ENCODE results near the gene CLCA1. TPM values are rescaled to one million over a fixed set of nuclear protein-coding genes. Genes with fewer than 3 reads are reported as not detected.

CLCA1 gene
- total RNA-seq, 1 experiment from 2014 or later: 0.12 TPM

DNA sequence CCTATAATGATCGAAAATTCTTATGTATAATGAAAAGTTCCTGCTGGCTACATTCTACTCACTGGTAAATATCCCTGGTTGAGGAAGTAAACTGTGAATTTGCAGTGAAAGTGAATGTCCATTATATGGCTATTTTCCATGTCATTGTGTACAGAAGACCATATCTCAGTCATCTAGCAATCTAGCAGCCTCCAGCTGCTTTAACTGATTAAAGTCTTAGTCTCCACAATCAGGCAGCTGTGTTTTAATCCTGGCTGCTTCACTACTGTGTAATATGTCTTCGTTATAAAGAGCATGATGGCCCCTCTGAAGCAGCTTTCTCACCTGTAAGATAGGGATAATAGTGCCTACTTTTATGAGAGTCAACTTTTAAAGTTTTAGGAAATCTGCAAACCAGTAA lies 33.4 kb upstream of the CLCA1 start:
- no peak overlapping the region for H3K4me3 ChIP-seq (replicated peaks in 1 of 2; ENCODE audit: low read depth in 1 of 2, low read length in 2 of 2)
- H3K79me2 ChIP-seq (ENCODE audit: insufficient read depth, low read length): no peaks in the 10 kb centered on the region
- H2AFZ ChIP-seq (ENCODE audit: low read depth, low read length, poor library complexity, severe bottlenecking): no peak overlapping the region
- TF ChIP-seq EZH2phosphoT487 (IDR thresholded peaks at IDR 0.05; ENCODE audit: borderline replicate concordance): no peak
- no peak for TF ChIP-seq YY1 (IDR thresholded peaks at IDR 0.05; ENCODE audit: extremely low read depth, insufficient replicate concordance, low read depth, low read length)
- TF ChIP-seq FOSL1 (IDR thresholded peaks at IDR 0.05; ENCODE audit: low read depth): no peak
- TF ChIP-seq, protein P1, sequence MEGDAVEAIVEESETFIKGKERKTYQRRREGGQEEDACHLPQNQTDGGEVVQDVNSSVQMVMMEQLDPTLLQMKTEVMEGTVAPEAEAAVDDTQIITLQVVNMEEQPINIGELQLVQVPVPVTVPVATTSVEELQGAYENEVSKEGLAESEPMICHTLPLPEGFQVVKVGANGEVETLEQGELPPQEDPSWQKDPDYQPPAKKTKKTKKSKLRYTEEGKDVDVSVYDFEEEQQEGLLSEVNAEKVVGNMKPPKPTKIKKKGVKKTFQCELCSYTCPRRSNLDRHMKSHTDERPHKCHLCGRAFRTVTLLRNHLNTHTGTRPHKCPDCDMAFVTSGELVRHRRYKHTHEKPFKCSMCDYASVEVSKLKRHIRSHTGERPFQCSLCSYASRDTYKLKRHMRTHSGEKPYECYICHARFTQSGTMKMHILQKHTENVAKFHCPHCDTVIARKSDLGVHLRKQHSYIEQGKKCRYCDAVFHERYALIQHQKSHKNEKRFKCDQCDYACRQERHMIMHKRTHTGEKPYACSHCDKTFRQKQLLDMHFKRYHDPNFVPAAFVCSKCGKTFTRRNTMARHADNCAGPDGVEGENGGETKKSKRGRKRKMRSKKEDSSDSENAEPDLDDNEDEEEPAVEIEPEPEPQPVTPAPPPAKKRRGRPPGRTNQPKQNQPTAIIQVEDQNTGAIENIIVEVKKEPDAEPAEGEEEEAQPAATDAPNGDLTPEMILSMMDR (IDR thresholded peaks at IDR 0.05 in 2 of 3, conservative IDR thresholded peaks at IDR 0.05 in 1 of 3; ENCODE audit: borderline replicate concordance in 1 of 3, insufficient read depth in 1 of 3, low read depth in 2 of 3, low read length in 2 of 3): no peak
- TF ChIP-seq, protein P2, sequence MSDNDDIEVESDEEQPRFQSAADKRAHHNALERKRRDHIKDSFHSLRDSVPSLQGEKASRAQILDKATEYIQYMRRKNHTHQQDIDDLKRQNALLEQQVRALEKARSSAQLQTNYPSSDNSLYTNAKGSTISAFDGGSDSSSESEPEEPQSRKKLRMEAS (IDR thresholded peaks at IDR 0.05): no peak
- TF ChIP-seq TCF7L2 (IDR thresholded peaks at IDR 0.05; ENCODE audit: borderline replicate concordance, extremely low read depth, insufficient read depth, insufficient read length): no peak
- TF ChIP-seq, protein P3, sequence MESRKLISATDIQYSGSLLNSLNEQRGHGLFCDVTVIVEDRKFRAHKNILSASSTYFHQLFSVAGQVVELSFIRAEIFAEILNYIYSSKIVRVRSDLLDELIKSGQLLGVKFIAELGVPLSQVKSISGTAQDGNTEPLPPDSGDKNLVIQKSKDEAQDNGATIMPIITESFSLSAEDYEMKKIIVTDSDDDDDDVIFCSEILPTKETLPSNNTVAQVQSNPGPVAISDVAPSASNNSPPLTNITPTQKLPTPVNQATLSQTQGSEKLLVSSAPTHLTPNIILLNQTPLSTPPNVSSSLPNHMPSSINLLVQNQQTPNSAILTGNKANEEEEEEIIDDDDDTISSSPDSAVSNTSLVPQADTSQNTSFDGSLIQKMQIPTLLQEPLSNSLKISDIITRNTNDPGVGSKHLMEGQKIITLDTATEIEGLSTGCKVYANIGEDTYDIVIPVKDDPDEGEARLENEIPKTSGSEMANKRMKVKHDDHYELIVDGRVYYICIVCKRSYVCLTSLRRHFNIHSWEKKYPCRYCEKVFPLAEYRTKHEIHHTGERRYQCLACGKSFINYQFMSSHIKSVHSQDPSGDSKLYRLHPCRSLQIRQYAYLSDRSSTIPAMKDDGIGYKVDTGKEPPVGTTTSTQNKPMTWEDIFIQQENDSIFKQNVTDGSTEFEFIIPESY (IDR thresholded peaks at IDR 0.05; ENCODE audit: extremely low read depth, insufficient replicate concordance, low read length): no peak
- TF ChIP-seq EZH2 (IDR thresholded peaks at IDR 0.05): no peak
- no peak for TF ChIP-seq CEBPB (IDR thresholded peaks at IDR 0.05; ENCODE audit: low read depth)
- no peak for TF ChIP-seq ELF1 (IDR thresholded peaks at IDR 0.05; ENCODE audit: borderline replicate concordance, low read depth)
- TF ChIP-seq, protein P4, sequence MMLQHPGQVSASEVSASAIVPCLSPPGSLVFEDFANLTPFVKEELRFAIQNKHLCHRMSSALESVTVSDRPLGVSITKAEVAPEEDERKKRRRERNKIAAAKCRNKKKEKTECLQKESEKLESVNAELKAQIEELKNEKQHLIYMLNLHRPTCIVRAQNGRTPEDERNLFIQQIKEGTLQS (IDR thresholded peaks at IDR 0.05): no peak
- TF ChIP-seq POLR2A (IDR thresholded peaks at IDR 0.05; ENCODE audit: borderline replicate concordance, extremely low read depth, insufficient read depth, insufficient read length): no peak
- TF ChIP-seq POLR2AphosphoS5 (IDR thresholded peaks at IDR 0.05; ENCODE audit: low read depth, low read length): no peak
- TF ChIP-seq CBX3 (IDR thresholded peaks at IDR 0.05; ENCODE audit: low read depth): no peak
- TF ChIP-seq ZNF274 (IDR thresholded peaks at IDR 0.05; ENCODE audit: low read depth, low read length): no peak
- no peaks in the 10 kb centered on the region for H3K36me3 ChIP-seq (ENCODE audit: control insufficient read depth in 1 of 2, insufficient read depth in 2 of 2, low read length in 2 of 2)
- H3K27ac ChIP-seq (ENCODE audit: low read depth, low read length): no peak overlapping the region
- ATAC-seq (no peak), DNase-seq (ENCODE audit: low read depth, low spot score) (no peak)
- H3K4me2 ChIP-seq (ENCODE audit: low read length): no peak overlapping the region
- no peaks in the 10 kb centered on the region for H3K4me1 ChIP-seq (ENCODE audit: control insufficient read depth in 1 of 2, insufficient read depth in 2 of 2, low read length in 2 of 2)
- CTCF ChIA-PET: no interaction called here
- no peaks in the 10 kb centered on the region for H3K9me2 ChIP-seq (ENCODE audit: insufficient read depth)
- H3K9me3 ChIP-seq (ENCODE audit: control insufficient read depth in 1 of 2, insufficient read depth in 1 of 2, low read depth in 1 of 2, low read length in 2 of 2): no peaks in the 10 kb centered on the region
- no TSS peak for BruUV-seq (replicated peaks)
- intact Hi-C loops (cut with micrococcal nuclease): no loop called here
- RAD21 ChIA-PET (ENCODE audit: low non-redundant PET in 1 of 2, low total read pairs in 2 of 2, uncharacterized antibody in 2 of 2, unreplicated experiment in 2 of 2): no interaction called here
- POLR2A ChIA-PET: no interaction called here
- no peaks in the 10 kb centered on the region for H3K27me3 ChIP-seq (ENCODE audit: insufficient read depth, low read length)
- H3K9ac ChIP-seq (ENCODE audit: low read length): no peak overlapping the region
- no peaks in the 10 kb centered on the region for H4K20me1 ChIP-seq (ENCODE audit: insufficient read depth)
